H1 (cell line): Measurements from ENCODE around the gene KXD1.

ENCODE experiments used
- ATF3 ChIP-seq: IDR thresholded peaks from 2 replicates; pipeline ENCODE4 v1.6.1; 2011; ENCODE audit warnings: low read depth, mild to moderate bottlenecking, low read length; ENCODE audit not compliant: insufficient read depth
- BCL11A ChIP-seq, 2 experiments: IDR thresholded peaks; one replicate each; pipeline ENCODE4 v1.6.1; 2011; ENCODE audit warnings: low read depth in 2 of 2, low read length in 2 of 2, mild to moderate bottlenecking in 2 of 2
- CTCF ChIP-seq, 3 experiments: IDR thresholded peaks; 1 replicate in 2 of 3; 2 replicates in 1 of 3; pipeline versions ENCODE4 v1.5.1 to v1.6.1; 2011; ENCODE audit warnings: low read length in 3 of 3, mild to moderate bottlenecking in 3 of 3, inconsistent platforms in 2 of 3, low read depth in 1 of 3, moderate library complexity in 1 of 3; ENCODE audit not compliant: insufficient read depth in 1 of 3; ENCODE audit errors: control extremely low read depth in 1 of 3
- EZH2 ChIP-seq: fragments of 200-600 bp; sonication (generic); IDR thresholded peaks from 2 replicates; pipeline ENCODE4 v1.7.1; 2012; ENCODE audit warnings: low read depth, mild to moderate bottlenecking, moderate library complexity, low read length, inconsistent platforms; ENCODE audit not compliant: severe bottlenecking
- MAFK ChIP-seq: IDR thresholded peaks from 2 replicates; pipeline ENCODE4 v1.6.1; 2012; ENCODE audit warnings: low read depth, mild to moderate bottlenecking, improper control_type of control experiment, low read length
- MAX ChIP-seq: IDR thresholded peaks from 2 replicates; pipeline ENCODE4 v1.6.1; 2012; ENCODE audit warnings: inconsistent platforms
- POLR2A ChIP-seq, 2 experiments: IDR thresholded peaks; 1 replicate in 1 of 2; 2 replicates in 1 of 2; pipeline ENCODE4 v1.6.1; 2011; ENCODE audit warnings: low read depth in 2 of 2, low read length in 2 of 2, mild to moderate bottlenecking in 2 of 2; ENCODE audit errors: control extremely low read depth in 1 of 2
- POLR2AphosphoS5 ChIP-seq: IDR thresholded peaks from 2 replicates; pipeline ENCODE4 v1.6.1; 2011; ENCODE audit warnings: low read depth, low read length
- USF2 ChIP-seq: IDR thresholded peaks from 2 replicates; pipeline ENCODE4 v1.6.1; 2011; ENCODE audit warnings: low read length, improper control_type of control experiment

GRCh38 chr19:18618236-18618635 is 60.6 kb downstream of the KXD1 start:
- no peak for TF ChIP-seq POLR2A (IDR thresholded peaks at IDR 0.05; ENCODE audit: control extremely low read depth in 1 of 2, low read depth in 2 of 2, low read length in 2 of 2)
- TF ChIP-seq EZH2, result no peak
- TF ChIP-seq ATF3, result no peak
- no peak for TF ChIP-seq MAX
- TF ChIP-seq POLR2AphosphoS5, result no peak
- no peak for TF ChIP-seq BCL11A (IDR thresholded peaks at IDR 0.05; ENCODE audit: low read depth in 2 of 2, low read length in 2 of 2)
- no peak for TF ChIP-seq CTCF (IDR thresholded peaks at IDR 0.05; ENCODE audit: control extremely low read depth in 1 of 3, insufficient read depth in 1 of 3, low read depth in 1 of 3, low read length in 3 of 3)
- TF ChIP-seq USF2, result no peak
- no peak for TF ChIP-seq MAFK
